ENCODE data around the gene TTF2. TPM values are rescaled to one million over a fixed set of nuclear protein-coding genes. Genes with fewer than 3 reads are reported as not detected.

The TTF2 gene
- total RNA-seq, 2 experiments from 2014 or later: 35.4 to 36.6 TPM

GRCh38 chr1:117105722-117106121 lies 45.6 kb downstream of the TTF2 start:
- H3K27me3 ChIP-seq (ENCODE audit: control insufficient read depth in 1 of 2, insufficient read depth in 2 of 2, low read length in 2 of 2): no peaks in the 10 kb centered on the region
- CTCF ChIA-PET: no interaction called here
- H3K4me3 Mint-ChIP-seq: no peak overlapping the region
- intact Hi-C loops (cut with DNase I, micrococcal nuclease): no loop called here
- no peak for ATAC-seq (ENCODE audit: poor library complexity)
- no peak overlapping the region for H3K27ac ChIP-seq (ENCODE audit: low read depth in 1 of 2, low read length in 2 of 2)
- H3K4me3 ChIP-seq (ENCODE audit: low read length): no peak overlapping the region
- POLR2A ChIA-PET: no interaction called here
- H3K36me3 Mint-ChIP-seq (ENCODE audit: low read depth): peaks cover 23% of the 10 kb centered on the region
- H3K4me1 ChIP-seq (ENCODE audit: insufficient read depth, low read length): no peaks in the 10 kb centered on the region
- no peak for TF ChIP-seq CTCF (IDR thresholded peaks at IDR 0.05)
- H3K9me3 ChIP-seq (ENCODE audit: control insufficient read depth in 1 of 2, insufficient read depth in 1 of 2, low read length in 2 of 2): no peaks in the 10 kb centered on the region
- peaks cover 6% of the 10 kb centered on the region for H3K4me1 Mint-ChIP-seq (ENCODE audit: low read depth)
- no peaks in the 10 kb centered on the region for H3K27me3 Mint-ChIP-seq
- DNase-seq: no peak
- no peak overlapping the region for H3K27ac Mint-ChIP-seq
- no peaks in the 10 kb centered on the region for H3K9me3 Mint-ChIP-seq
- peaks cover 12% of the 10 kb centered on the region for H3K36me3 ChIP-seq (ENCODE audit: insufficient read depth, low read length)

- ATAC-seq (ENCODE audit: poor library complexity) (no peak), DNase-seq (peak in 1 of 14 experiments; percentile 25)
- peaks cover 16% of the 10 kb centered on the region for H3K36me3 Mint-ChIP-seq (ENCODE audit: low read depth)
- no peaks in the 10 kb centered on the region for H3K9me3 Mint-ChIP-seq
- H3K27me3 Mint-ChIP-seq: no peaks in the 10 kb centered on the region
- H3K27me3 ChIP-seq (ENCODE audit: control insufficient read depth in 1 of 2, insufficient read depth in 2 of 2, low read length in 2 of 2): no peaks in the 10 kb centered on the region
- no peak overlapping the region for H3K4me3 ChIP-seq (ENCODE audit: low read length)
- H3K27ac Mint-ChIP-seq: no peak overlapping the region
- POLR2A ChIA-PET: no interaction called here
- H3K36me3 ChIP-seq (ENCODE audit: insufficient read depth, low read length): peaks cover 7% of the 10 kb centered on the region
- intact Hi-C loops (cut with DNase I, micrococcal nuclease): no loop called here
- H3K9me3 ChIP-seq (ENCODE audit: control insufficient read depth in 1 of 2, insufficient read depth in 1 of 2, low read length in 2 of 2): no peaks in the 10 kb centered on the region
- no peak overlapping the region for H3K27ac ChIP-seq (ENCODE audit: low read depth in 1 of 2, low read length in 2 of 2)
- CTCF ChIA-PET: interaction anchor here (0.6 to 0.7 kb wide), 2 partner anchors 10 to 22 kb away, joined by 3 read pairs; no protein-coding TSS in a partner anchor
- peaks cover 6% of the 10 kb centered on the region for H3K4me1 Mint-ChIP-seq (ENCODE audit: low read depth)
- H3K4me3 Mint-ChIP-seq: no peak overlapping the region
- H3K4me1 ChIP-seq (ENCODE audit: insufficient read depth, low read length): no peaks in the 10 kb centered on the region
- TF ChIP-seq CTCF (IDR thresholded peaks at IDR 0.05): no peak
These were observed 46.4 kb downstream of the TTF2 start for GRCh38 chr1:117106478-117106877.

- peaks cover 6% of the 10 kb centered on the region for H3K4me1 Mint-ChIP-seq (ENCODE audit: low read depth)
- POLR2A ChIA-PET: no interaction called here
- Histone ChIP-seq H3K4me3 (ENCODE audit: low read length) (no peak overlapping the region), H3K27me3 (ENCODE audit: control insufficient read depth in 1 of 2, insufficient read depth in 2 of 2, low read length in 2 of 2) (no peaks in the 10 kb centered on the region), H3K36me3 (ENCODE audit: insufficient read depth, low read length) (no peaks in the 10 kb centered on the region), H3K9me3 (ENCODE audit: control insufficient read depth in 1 of 2, insufficient read depth in 1 of 2, low read length in 2 of 2) (no peaks in the 10 kb centered on the region), H3K4me1 (ENCODE audit: insufficient read depth, low read length) (no peaks in the 10 kb centered on the region), H3K27ac (ENCODE audit: low read depth in 1 of 2, low read length in 2 of 2) (no peak overlapping the region)
- TF ChIP-seq CTCF (IDR thresholded peaks at IDR 0.05): no peak
- no peak overlapping the region for H3K27ac Mint-ChIP-seq
- no peaks in the 10 kb centered on the region for H3K27me3 Mint-ChIP-seq
- intact Hi-C loops (cut with DNase I, micrococcal nuclease): no loop called here
- CTCF ChIA-PET: no interaction called here
- no peak overlapping the region for H3K4me3 Mint-ChIP-seq
- DNase-seq (no peak), ATAC-seq (ENCODE audit: poor library complexity) (no peak)
- H3K36me3 Mint-ChIP-seq (ENCODE audit: low read depth): peaks cover 7% of the 10 kb centered on the region
- no peaks in the 10 kb centered on the region for H3K9me3 Mint-ChIP-seq
These were observed 47.2 kb downstream of the TTF2 start for GRCh38 chr1:117107364-117107763.

Data from CD4-positive, alpha-beta T cell (primary cell).